Naive thymus-derived CD8-positive, alpha-beta T cell (primary cell): ENCODE data around the gene ARHGAP6. TPM values are rescaled to one million over a fixed set of nuclear protein-coding genes. Genes with fewer than 3 reads are reported as not detected.

Source experiments
- ATAC-seq, 2 donors: fragments of 150-1000 bp; cut with Tn5 transposase in 1 of 2; sonication (Bioruptor Pico), chemical (Tn5 transposase) in 1 of 2; 1 replicate in 1 of 2; 2 replicates in 1 of 2; pipeline ENCODE4 v1.10.0; 2021; ENCODE audit warnings: mild to moderate bottlenecking in 2 of 2, moderate library complexity in 2 of 2
- POLR2A ChIA-PET: fragments of 350-600 bp; sonication (Branson Sonifier 250); formaldehyde crosslinking; loops from one replicate; lab custom pipeline; 2021; ENCODE audit warnings: antibody characterized with exemption; lab: Charles Lee
- DNase-seq, 10 donors: peaks; one replicate each; pipeline versions ENCODE4 v3.0.0 to v3.0.0-alpha.2; 2020 to 2022
- H3K27ac Mint-ChIP-seq, 10 donors: one replicate each; pipeline ENCODE4 v1.8.0; 2020 to 2022; ENCODE audit warnings: mild to moderate bottlenecking in 10 of 10, mixed read lengths in 10 of 10, moderate library complexity in 4 of 10, inconsistent platforms in 1 of 10
- H3K27me3 Mint-ChIP-seq, 5 donors: one replicate each; pipeline ENCODE4 v1.8.0; 2021 to 2022; ENCODE audit warnings: mixed read lengths in 5 of 5
- H3K36me3 Mint-ChIP-seq, 3 donors: one replicate each; pipeline ENCODE4 v1.8.0; 2020 to 2022; ENCODE audit warnings: mixed read lengths in 3 of 3, mild to moderate bottlenecking in 2 of 3, inconsistent platforms in 1 of 3
- H3K4me1 Mint-ChIP-seq, 4 donors: one replicate each; pipeline ENCODE4 v1.8.0; 2021 to 2022; ENCODE audit warnings: mixed read lengths in 4 of 4
- H3K4me3 Mint-ChIP-seq, 10 donors: one replicate each; pipeline ENCODE4 v1.8.0; 2020 to 2022; ENCODE audit warnings: mild to moderate bottlenecking in 10 of 10, mixed read lengths in 10 of 10, moderate library complexity in 6 of 10, inconsistent platforms in 1 of 10
- H3K9me3 Mint-ChIP-seq, 9 donors: one replicate each; pipeline ENCODE4 v1.8.0; 2020 to 2022; ENCODE audit warnings: mixed read lengths in 9 of 9, mild to moderate bottlenecking in 3 of 9, inconsistent platforms in 1 of 9, moderate library complexity in 1 of 9
- polyA plus RNA-seq, 3 donors: library from polyadenylated mRNA; unstranded; fragments of 300-500 nt; fragmentation: Illumina TruSeq; gene quantifications; one replicate each; pipeline ENCODE4 v1.2.3, GENCODE V29; 2021
- total RNA-seq, 8 experiments: library from RNA in 2 of 8; stranded (reverse) in 2 of 8; gene quantifications; one replicate each; pipeline ENCODE4 v1.2.3 and lab custom pipeline; 2021 to 2026

Gene ARHGAP6
- total and polyA plus RNA-seq, 5 experiments from 2014 or later, result 0.22 TPM; not detected in 4

DNA sequence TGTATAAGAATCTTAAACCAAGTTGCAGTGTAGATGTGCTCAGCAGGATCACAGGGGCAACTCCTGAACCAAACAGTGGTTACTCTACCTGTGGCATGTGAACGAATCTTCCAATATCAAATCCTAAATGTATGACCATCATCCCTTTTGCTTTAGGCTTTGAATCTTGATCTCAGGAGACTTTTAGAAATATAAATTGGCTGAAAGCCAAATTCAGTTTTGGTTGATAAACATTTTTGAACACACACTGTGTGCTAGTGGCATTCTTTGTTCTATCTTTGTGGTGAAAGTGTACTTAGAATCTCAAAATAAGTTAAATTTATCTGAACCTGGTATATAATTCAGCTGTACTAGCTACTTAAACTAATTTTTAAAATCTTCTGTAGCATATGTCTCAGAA, 4.6 kb upstream of the ARHGAP6 start:
- H3K36me3 Mint-ChIP-seq, result no peaks in the 10 kb centered on the region
- H3K27me3 Mint-ChIP-seq, result peaks cover 15 to 39% (median 35%) of the 10 kb centered on the region in 5 donors
- DNase-seq, result no peak

GRCh38 chrX:11666952-11667685, 1.4 kb upstream of the ARHGAP6 start:
- Mint-ChIP-seq H3K27me3 (peaks cover 11 to 53% (median 29%) of the 10 kb centered on the region in 5 donors), H3K4me3 (peak overlapping the region in 1 of 10 donors; percentile 34), H3K27ac (no peak overlapping the region), H3K4me1 (peaks cover 2 to 16% (median 6%) of the 10 kb centered on the region in 4 donors), H3K36me3 (no peaks in the 10 kb centered on the region), H3K9me3 (peaks cover 0 to 7% (median 0%) of the 10 kb centered on the region in 9 donors)
- POLR2A ChIA-PET, result no interaction called here
- ATAC-seq, result no peak
- DNase-seq, result no peak

More for the DNA sequence above, 4.6 kb upstream of the ARHGAP6 start:
- peaks cover under 1 to 9% (median 4%) of the 10 kb centered on the region in 4 donors for H3K4me1 Mint-ChIP-seq
- no peak overlapping the region for H3K4me3 Mint-ChIP-seq
- ATAC-seq, result no peak
- H3K27ac Mint-ChIP-seq, result no peak overlapping the region
- H3K9me3 Mint-ChIP-seq, result peaks cover 0 to 6% (median 0%) of the 10 kb centered on the region in 9 donors
- POLR2A ChIA-PET, result no interaction called here

DNA sequence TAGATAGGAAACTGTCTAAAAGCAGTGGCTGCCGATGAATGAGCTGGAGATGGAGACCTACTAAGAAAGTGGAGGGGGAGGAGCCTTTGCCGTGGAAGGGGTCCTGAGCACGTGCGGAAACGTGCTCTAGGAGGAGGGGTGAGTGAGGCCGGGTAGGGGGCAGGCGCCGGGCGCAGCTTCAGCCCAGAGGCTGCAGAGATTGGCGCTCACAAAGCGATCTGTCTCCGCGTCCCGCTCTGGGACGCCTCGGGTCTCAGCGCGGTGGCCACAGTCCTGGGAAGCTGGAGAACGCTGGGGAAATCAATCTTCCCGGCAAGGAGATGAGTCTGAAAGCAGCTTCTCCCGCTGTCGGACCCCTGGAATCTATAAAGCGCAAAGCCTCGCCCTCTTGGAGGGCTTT, 444 bp upstream of the ARHGAP6 start:
- H3K4me1 Mint-ChIP-seq, result peaks cover 2 to 16% (median 6%) of the 10 kb centered on the region in 4 donors
- peaks cover 11 to 53% (median 29%) of the 10 kb centered on the region in 5 donors for H3K27me3 Mint-ChIP-seq
- ATAC-seq (no peak), DNase-seq (no peak)
- H3K36me3 Mint-ChIP-seq, result no peaks in the 10 kb centered on the region
- POLR2A ChIA-PET, result no interaction called here
- H3K4me3 Mint-ChIP-seq, result peak overlapping the region in 7 of 10 donors; percentile 21 to 66 (median 43)
- no peak overlapping the region for H3K27ac Mint-ChIP-seq
- peaks cover 0 to 7% (median 0%) of the 10 kb centered on the region in 9 donors for H3K9me3 Mint-ChIP-seq

- DNase-seq (no peak), ATAC-seq (no peak)
- no peak overlapping the region for H3K27ac Mint-ChIP-seq
- peak overlapping the region in 7 of 10 donors; percentile 8 to 63 (median 45) for H3K4me3 Mint-ChIP-seq
- peaks cover 6 to 63% (median 31%) of the 10 kb centered on the region in 5 donors for H3K27me3 Mint-ChIP-seq
- H3K4me1 Mint-ChIP-seq, result peaks cover 2 to 16% (median 6%) of the 10 kb centered on the region in 4 donors
- H3K9me3 Mint-ChIP-seq, result peaks cover 0 to 7% (median 0%) of the 10 kb centered on the region in 9 donors
- no peaks in the 10 kb centered on the region for H3K36me3 Mint-ChIP-seq
- POLR2A ChIA-PET, result no interaction called here
Observed at GRCh38 chrX:11664211-11665167, 1.2 kb downstream of the ARHGAP6 start.

DNA sequence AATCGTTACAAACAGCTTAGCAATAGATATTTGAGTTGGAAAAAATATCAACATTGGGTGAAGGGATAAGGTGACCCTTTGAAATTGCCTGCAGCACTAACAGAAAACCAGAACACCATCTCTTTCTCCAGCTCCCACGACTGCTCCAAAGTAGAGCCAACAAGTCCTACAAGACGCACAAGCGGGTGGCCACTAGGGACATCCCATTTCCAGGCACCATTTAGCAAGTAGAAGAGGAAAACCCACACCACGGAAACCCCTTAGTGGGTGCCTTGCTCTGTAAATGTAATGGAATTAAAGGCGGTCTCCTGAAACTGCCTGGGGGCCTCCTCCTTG, 1.9 kb downstream of the ARHGAP6 start:
- no peaks in the 10 kb centered on the region for H3K36me3 Mint-ChIP-seq
- H3K4me1 Mint-ChIP-seq, result peaks cover 2 to 16% (median 6%) of the 10 kb centered on the region in 4 donors
- ATAC-seq, result no peak
- POLR2A ChIA-PET, result no interaction called here
- no peak overlapping the region for H3K27ac Mint-ChIP-seq
- peaks cover 0 to 7% (median 0%) of the 10 kb centered on the region in 9 donors for H3K9me3 Mint-ChIP-seq
- H3K27me3 Mint-ChIP-seq, result peaks cover 8 to 62% (median 29%) of the 10 kb centered on the region in 5 donors
- DNase-seq, result no peak
- peak overlapping the region in 5 of 10 donors; percentile 8 to 63 (median 45) for H3K4me3 Mint-ChIP-seq

DNA sequence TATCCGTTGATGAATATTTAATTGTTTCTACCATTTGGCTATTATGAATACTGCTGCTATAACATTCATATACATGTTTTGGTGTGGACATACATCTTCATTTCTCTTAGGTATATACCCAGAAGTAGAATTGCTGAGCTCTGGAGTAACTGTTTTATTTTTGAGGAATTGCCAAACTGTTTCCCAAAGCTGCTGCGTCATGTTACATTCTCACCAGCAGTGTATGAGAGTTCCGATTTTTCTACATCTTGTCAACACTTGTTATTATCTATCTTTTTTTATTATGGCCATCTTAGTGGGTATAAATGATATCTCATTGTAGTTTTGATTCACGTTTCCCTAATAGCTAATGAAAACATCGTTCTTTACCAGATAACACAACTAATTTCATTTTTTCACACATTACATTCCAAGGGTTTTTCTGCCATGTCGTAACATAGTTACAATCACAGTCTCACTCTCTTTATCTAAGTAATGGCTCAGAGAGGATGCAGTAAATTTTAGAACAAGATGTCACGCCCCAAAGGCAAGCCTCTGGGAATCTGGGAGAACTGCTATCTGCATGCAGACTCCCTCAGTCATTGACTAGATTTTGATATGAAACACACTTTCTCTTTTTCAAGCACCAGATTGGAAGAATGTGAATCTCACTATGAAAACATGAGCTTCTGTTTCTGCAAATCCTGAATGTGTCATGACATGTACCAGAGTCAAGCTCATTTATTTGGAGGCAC, 10.3 kb downstream of the ARHGAP6 start:
- no peaks in the 10 kb centered on the region for H3K36me3 Mint-ChIP-seq
- peaks cover 2 to 39% (median 9%) of the 10 kb centered on the region in 5 donors for H3K27me3 Mint-ChIP-seq
- no peak overlapping the region for H3K27ac Mint-ChIP-seq
- H3K4me3 Mint-ChIP-seq, result no peak overlapping the region
- H3K4me1 Mint-ChIP-seq, result no peaks in the 10 kb centered on the region
- no peaks in the 10 kb centered on the region for H3K9me3 Mint-ChIP-seq
- POLR2A ChIA-PET, result no interaction called here
- ATAC-seq (no peak), DNase-seq (no peak)

- ATAC-seq (no peak), DNase-seq (no peak)
- H3K27me3 Mint-ChIP-seq, result peaks cover 0 to 14% (median 4%) of the 10 kb centered on the region in 5 donors
- H3K27ac Mint-ChIP-seq, result no peak overlapping the region
- no peaks in the 10 kb centered on the region for H3K36me3 Mint-ChIP-seq
- no peaks in the 10 kb centered on the region for H3K9me3 Mint-ChIP-seq
- H3K4me3 Mint-ChIP-seq, result no peak overlapping the region
- no peaks in the 10 kb centered on the region for H3K4me1 Mint-ChIP-seq
- POLR2A ChIA-PET, result no interaction called here
Observed at GRCh38 chrX:11648705-11649519, 16.8 kb downstream of the ARHGAP6 start.

GRCh38 chrX:11647138-11647537, 18.6 kb downstream of the ARHGAP6 start:
- Mint-ChIP-seq H3K4me1 (no peaks in the 10 kb centered on the region), H3K36me3 (no peaks in the 10 kb centered on the region), H3K27ac (no peak overlapping the region), H3K27me3 (peaks cover under 1 to 14% (median 5%) of the 10 kb centered on the region in 5 donors), H3K9me3 (no peaks in the 10 kb centered on the region), H3K4me3 (no peak overlapping the region)
- POLR2A ChIA-PET, result no interaction called here
- ATAC-seq (no peak), DNase-seq (no peak)

- H3K27me3 Mint-ChIP-seq, result peaks cover 3 to 14% (median 6%) of the 10 kb centered on the region in 5 donors
- no peak overlapping the region for H3K27ac Mint-ChIP-seq
- H3K4me1 Mint-ChIP-seq, result no peaks in the 10 kb centered on the region
- no peaks in the 10 kb centered on the region for H3K36me3 Mint-ChIP-seq
- DNase-seq (no peak), ATAC-seq (no peak)
- H3K9me3 Mint-ChIP-seq, result no peaks in the 10 kb centered on the region
- POLR2A ChIA-PET, result no interaction called here
- H3K4me3 Mint-ChIP-seq, result no peak overlapping the region
Observed at GRCh38 chrX:11641349-11642065, 24.2 kb downstream of the ARHGAP6 start.

GRCh38 chrX:11640089-11640488, 25.6 kb downstream of the ARHGAP6 start:
- no peak for DNase-seq
- Mint-ChIP-seq H3K4me1 (no peaks in the 10 kb centered on the region), H3K9me3 (no peaks in the 10 kb centered on the region), H3K36me3 (no peaks in the 10 kb centered on the region), H3K4me3 (no peak overlapping the region), H3K27me3 (peaks cover under 1 to 5% (median 3%) of the 10 kb centered on the region in 5 donors), H3K27ac (no peak overlapping the region)
- POLR2A ChIA-PET, result no interaction called here
- ATAC-seq, result no peak

GRCh38 chrX:11632732-11633131, 33.0 kb downstream of the ARHGAP6 start:
- no peaks in the 10 kb centered on the region for H3K36me3 Mint-ChIP-seq
- H3K27me3 Mint-ChIP-seq, result peaks cover 0 to 30% (median 10%) of the 10 kb centered on the region in 5 donors
- ATAC-seq (no peak), DNase-seq (no peak)
- H3K27ac Mint-ChIP-seq, result no peak overlapping the region
- peaks cover 0 to 2% (median 0%) of the 10 kb centered on the region in 4 donors for H3K4me1 Mint-ChIP-seq
- peaks cover 0 to 11% (median 0%) of the 10 kb centered on the region in 9 donors for H3K9me3 Mint-ChIP-seq
- H3K4me3 Mint-ChIP-seq, result no peak overlapping the region
- POLR2A ChIA-PET, result no interaction called here
